HG03460 (cell line): ENCODE results near the gene PARPBP.
"Not testable (repeated sequence)": the region's sequence is repeated elsewhere in the genome, so short reads cannot be mapped to it uniquely, and the experiment has no call there.

ENCODE experiments used
- ATAC-seq: cut with Tn5 transposase; IDR thresholded peaks from one replicate; pipeline ENCODE4 v1.9.1; 2021; ENCODE audit not compliant: unreplicated experiment

PARPBP gene

GRCh38 chr12:102240859-102241258 is 120.9 kb downstream of the PARPBP start:
- not testable (repeated sequence) for ATAC-seq
